ENCODE results near the gene CPLX1. TPM values are rescaled to one million over a fixed set of nuclear protein-coding genes. Genes with fewer than 3 reads are reported as not detected.
"Not testable (repeated sequence)": the region's sequence is repeated elsewhere in the genome, so short reads cannot be mapped to it uniquely, and the experiment has no call there.

Gene CPLX1
- polyA plus RNA-seq, 1 donor (not counting 4 experiments of a cell fraction or from before 2014, with no cell fraction given), result 0.04 TPM

- FAIRE-seq (no peak), DNase-seq (ENCODE audit: low read depth, low spot score) (no peak)
- no peak overlapping the region for H3K9ac ChIP-seq (ENCODE audit: control insufficient read depth, extremely low read depth, insufficient read depth, low read length)
- peaks cover 5% of the 10 kb centered on the region for H3K27me3 ChIP-seq (ENCODE audit: control insufficient read depth, extremely low read depth, insufficient read depth, low read length)
- no peak overlapping the region for H2AFZ ChIP-seq (ENCODE audit: control insufficient read depth, low read length)
- H4K20me1 ChIP-seq (ENCODE audit: control insufficient read depth, extremely low read depth, insufficient read depth, low read length), result no peaks in the 10 kb centered on the region
- H3K9me3 ChIP-seq (ENCODE audit: control insufficient read depth, low read depth, low read length), result no peaks in the 10 kb centered on the region
- no peak overlapping the region for H3K4me2 ChIP-seq (ENCODE audit: control insufficient read depth, extremely low read depth, insufficient read depth, low read depth, low read length)
- no peaks in the 10 kb centered on the region for H3K79me2 ChIP-seq (ENCODE audit: control insufficient read depth, insufficient read depth, low read length)
- no peak overlapping the region for H3K4me3 ChIP-seq (ENCODE audit: control insufficient read depth in 2 of 3, extremely low read depth in 1 of 3, insufficient read depth in 2 of 3, low read depth in 1 of 3, low read length in 3 of 3)
- dilution Hi-C loops (cut with MboI; ENCODE audit: extremely low pct_ligation_motif_present, low sequenced_read_pairs), result no loop called here
- TF ChIP-seq EZH2 (IDR thresholded peaks at IDR 0.05; ENCODE audit: low read length), result no peak
- H3K9me1 ChIP-seq (ENCODE audit: control insufficient read depth, extremely low read depth, insufficient read depth, low read length), result no peaks in the 10 kb centered on the region
- no peak overlapping the region for H3K27ac ChIP-seq (ENCODE audit: control insufficient read depth, insufficient read depth, low read length)
- no peaks in the 10 kb centered on the region for H3K36me3 ChIP-seq (ENCODE audit: control insufficient read depth in 2 of 2, extremely low read depth in 1 of 2, insufficient read depth in 2 of 2, low read length in 2 of 2)
- H3K4me1 ChIP-seq (ENCODE audit: control insufficient read depth, extremely low read depth, insufficient read depth, low read length), result no peaks in the 10 kb centered on the region
Measured at GRCh38 chr4:807792-808191, 18.1 kb downstream of the CPLX1 start.

GRCh38 chr4:806979-807378 is 18.9 kb downstream of the CPLX1 start:
- H3K9me1 ChIP-seq (ENCODE audit: control insufficient read depth, extremely low read depth, insufficient read depth, low read length); FAIRE-seq; dilution Hi-C loops (cut with MboI; ENCODE audit: extremely low pct_ligation_motif_present, low sequenced_read_pairs); H3K36me3 ChIP-seq (ENCODE audit: control insufficient read depth in 2 of 2, extremely low read depth in 1 of 2, insufficient read depth in 2 of 2, low read length in 2 of 2); H3K9me3 ChIP-seq (ENCODE audit: control insufficient read depth, low read depth, low read length); H3K27me3 ChIP-seq (ENCODE audit: control insufficient read depth, extremely low read depth, insufficient read depth, low read length); H2AFZ ChIP-seq (ENCODE audit: control insufficient read depth, low read length); H3K79me2 ChIP-seq (ENCODE audit: control insufficient read depth, insufficient read depth, low read length); H3K4me1 ChIP-seq (ENCODE audit: control insufficient read depth, extremely low read depth, insufficient read depth, low read length); H3K9ac ChIP-seq (ENCODE audit: control insufficient read depth, extremely low read depth, insufficient read depth, low read length); DNase-seq (ENCODE audit: low read depth, low spot score); H3K27ac ChIP-seq (ENCODE audit: control insufficient read depth, insufficient read depth, low read length); H3K4me2 ChIP-seq (ENCODE audit: control insufficient read depth, extremely low read depth, insufficient read depth, low read depth, low read length); H3K4me3 ChIP-seq (ENCODE audit: control insufficient read depth in 2 of 3, extremely low read depth in 1 of 3, insufficient read depth in 2 of 3, low read depth in 1 of 3, low read length in 3 of 3); H4K20me1 ChIP-seq (ENCODE audit: control insufficient read depth, extremely low read depth, insufficient read depth, low read length): not testable (repeated sequence)

GRCh38 chr4:804804-805203 is 21.1 kb downstream of the CPLX1 start:
- Histone ChIP-seq H2AFZ (ENCODE audit: control insufficient read depth, low read length) (no peak overlapping the region), H4K20me1 (ENCODE audit: control insufficient read depth, extremely low read depth, insufficient read depth, low read length) (no peaks in the 10 kb centered on the region), H3K79me2 (ENCODE audit: control insufficient read depth, insufficient read depth, low read length) (no peaks in the 10 kb centered on the region), H3K36me3 (ENCODE audit: control insufficient read depth in 2 of 2, extremely low read depth in 1 of 2, insufficient read depth in 2 of 2, low read length in 2 of 2) (no peaks in the 10 kb centered on the region), H3K9ac (ENCODE audit: control insufficient read depth, extremely low read depth, insufficient read depth, low read length) (no peak overlapping the region), H3K9me3 (ENCODE audit: control insufficient read depth, low read depth, low read length) (no peaks in the 10 kb centered on the region), H3K4me1 (ENCODE audit: control insufficient read depth, extremely low read depth, insufficient read depth, low read length) (no peaks in the 10 kb centered on the region), H3K4me3 (ENCODE audit: control insufficient read depth in 2 of 3, extremely low read depth in 1 of 3, insufficient read depth in 2 of 3, low read depth in 1 of 3, low read length in 3 of 3) (no peak overlapping the region), H3K4me2 (ENCODE audit: control insufficient read depth, extremely low read depth, insufficient read depth, low read depth, low read length) (no peak overlapping the region), H3K27ac (ENCODE audit: control insufficient read depth, insufficient read depth, low read length) (no peak overlapping the region), H3K9me1 (ENCODE audit: control insufficient read depth, extremely low read depth, insufficient read depth, low read length) (no peaks in the 10 kb centered on the region), H3K27me3 (ENCODE audit: control insufficient read depth, extremely low read depth, insufficient read depth, low read length) (peaks cover 8% of the 10 kb centered on the region)
- TF ChIP-seq EZH2 (IDR thresholded peaks at IDR 0.05; ENCODE audit: low read length) (no peak), CTCF (optimal IDR thresholded peaks at IDR 0.05 in 1 of 3, IDR thresholded peaks at IDR 0.05 in 1 of 3, conservative IDR thresholded peaks at IDR 0.05 in 1 of 3; ENCODE audit: extremely low read depth in 1 of 3, insufficient read depth in 2 of 3, low read length in 3 of 3) (no peak)
- FAIRE-seq (no peak), DNase-seq (ENCODE audit: low read depth, low spot score) (no peak)
- dilution Hi-C loops (cut with MboI; ENCODE audit: extremely low pct_ligation_motif_present, low sequenced_read_pairs), result no loop called here

All from keratinocyte (primary cell).